ENCODE measurements around the gene MARK4.

The MARK4 gene

GRCh38 chr19:45279587-45280192 is 28.6 kb downstream of the MARK4 start:
- Histone ChIP-seq H3K27me3 (ENCODE audit: control insufficient read depth, insufficient read depth, low read length) (no peaks in the 10 kb centered on the region), H3K4me1 (ENCODE audit: control insufficient read depth, insufficient read depth, low read length) (no peaks in the 10 kb centered on the region), H3K9ac (ENCODE audit: low read length) (no peak overlapping the region), H3K9me3 (ENCODE audit: control insufficient read depth, low read length) (no peaks in the 10 kb centered on the region), H3K4me3 (ENCODE audit: low read length) (no peak overlapping the region), H3K36me3 (ENCODE audit: control insufficient read depth, insufficient read depth, low read length) (no peaks in the 10 kb centered on the region)

GRCh38 chr19:45280471-45280961 is 29.4 kb downstream of the MARK4 start:
- H3K4me1 ChIP-seq (ENCODE audit: control insufficient read depth, insufficient read depth, low read length), result no peaks in the 10 kb centered on the region
- H3K36me3 ChIP-seq (ENCODE audit: control insufficient read depth, insufficient read depth, low read length), result no peaks in the 10 kb centered on the region

GRCh38 chr19:45283443-45284033 is 32.5 kb downstream of the MARK4 start:
- H3K9ac ChIP-seq (ENCODE audit: low read length), result no peak overlapping the region
- H3K4me1 ChIP-seq (ENCODE audit: control insufficient read depth, insufficient read depth, low read length), result no peaks in the 10 kb centered on the region
- no peaks in the 10 kb centered on the region for H3K9me3 ChIP-seq (ENCODE audit: control insufficient read depth, low read length)
- H3K36me3 ChIP-seq (ENCODE audit: control insufficient read depth, insufficient read depth, low read length), result no peaks in the 10 kb centered on the region
- H3K27me3 ChIP-seq (ENCODE audit: control insufficient read depth, insufficient read depth, low read length), result no peaks in the 10 kb centered on the region
- H3K4me3 ChIP-seq (ENCODE audit: low read length), result no peak overlapping the region

More at GRCh38 chr19:45280471-45280961, 29.4 kb downstream of the MARK4 start:
- Histone ChIP-seq H3K9ac (ENCODE audit: low read length) (no peak overlapping the region), H3K27me3 (ENCODE audit: control insufficient read depth, insufficient read depth, low read length) (no peaks in the 10 kb centered on the region), H3K4me3 (ENCODE audit: low read length) (no peak overlapping the region), H3K9me3 (ENCODE audit: control insufficient read depth, low read length) (no peaks in the 10 kb centered on the region)

- Histone ChIP-seq H3K27me3 (ENCODE audit: control insufficient read depth, insufficient read depth, low read length) (no peaks in the 10 kb centered on the region), H3K9ac (ENCODE audit: low read length) (no peak overlapping the region), H3K4me1 (ENCODE audit: control insufficient read depth, insufficient read depth, low read length) (no peaks in the 10 kb centered on the region), H3K9me3 (ENCODE audit: control insufficient read depth, low read length) (no peaks in the 10 kb centered on the region), H3K4me3 (ENCODE audit: low read length) (no peak overlapping the region), H3K36me3 (ENCODE audit: control insufficient read depth, insufficient read depth, low read length) (no peaks in the 10 kb centered on the region)
Observed at GRCh38 chr19:45290381-45290931, 39.4 kb downstream of the MARK4 start.

GRCh38 chr19:45291834-45292233 is 40.8 kb downstream of the MARK4 start:
- no peaks in the 10 kb centered on the region for H3K36me3 ChIP-seq (ENCODE audit: control insufficient read depth, insufficient read depth, low read length)
- no peaks in the 10 kb centered on the region for H3K9me3 ChIP-seq (ENCODE audit: control insufficient read depth, low read length)
- no peaks in the 10 kb centered on the region for H3K27me3 ChIP-seq (ENCODE audit: control insufficient read depth, insufficient read depth, low read length)
- H3K4me1 ChIP-seq (ENCODE audit: control insufficient read depth, insufficient read depth, low read length), result no peaks in the 10 kb centered on the region
- H3K9ac ChIP-seq (ENCODE audit: low read length), result no peak overlapping the region
- H3K4me3 ChIP-seq (ENCODE audit: low read length), result no peak overlapping the region

GRCh38 chr19:45293682-45294081 is 42.6 kb downstream of the MARK4 start:
- no peaks in the 10 kb centered on the region for H3K4me1 ChIP-seq (ENCODE audit: control insufficient read depth, insufficient read depth, low read length)
- no peaks in the 10 kb centered on the region for H3K9me3 ChIP-seq (ENCODE audit: control insufficient read depth, low read length)
- H3K9ac ChIP-seq (ENCODE audit: low read length), result no peak overlapping the region
- no peaks in the 10 kb centered on the region for H3K27me3 ChIP-seq (ENCODE audit: control insufficient read depth, insufficient read depth, low read length)
- peaks cover 4% of the 10 kb centered on the region for H3K36me3 ChIP-seq (ENCODE audit: control insufficient read depth, insufficient read depth, low read length)
- H3K4me3 ChIP-seq (ENCODE audit: low read length), result no peak overlapping the region

- no peaks in the 10 kb centered on the region for H3K9me3 ChIP-seq (ENCODE audit: control insufficient read depth, low read length)
- H3K36me3 ChIP-seq (ENCODE audit: control insufficient read depth, insufficient read depth, low read length), result peaks cover 4% of the 10 kb centered on the region
- no peak overlapping the region for H3K9ac ChIP-seq (ENCODE audit: low read length)
- H3K27me3 ChIP-seq (ENCODE audit: control insufficient read depth, insufficient read depth, low read length), result no peaks in the 10 kb centered on the region
- H3K4me3 ChIP-seq (ENCODE audit: low read length), result no peak overlapping the region
- H3K4me1 ChIP-seq (ENCODE audit: control insufficient read depth, insufficient read depth, low read length), result no peaks in the 10 kb centered on the region
Observed at GRCh38 chr19:45294291-45295029, 43.4 kb downstream of the MARK4 start.

- H3K4me3 ChIP-seq (ENCODE audit: low read length), result no peak overlapping the region
- no peak overlapping the region for H3K9ac ChIP-seq (ENCODE audit: low read length)
- no peaks in the 10 kb centered on the region for H3K4me1 ChIP-seq (ENCODE audit: control insufficient read depth, insufficient read depth, low read length)
- H3K36me3 ChIP-seq (ENCODE audit: control insufficient read depth, insufficient read depth, low read length), result peaks cover 4% of the 10 kb centered on the region
- no peaks in the 10 kb centered on the region for H3K9me3 ChIP-seq (ENCODE audit: control insufficient read depth, low read length)
- H3K27me3 ChIP-seq (ENCODE audit: control insufficient read depth, insufficient read depth, low read length), result no peaks in the 10 kb centered on the region
Observed at GRCh38 chr19:45295873-45296272, 44.8 kb downstream of the MARK4 start.

- no peaks in the 10 kb centered on the region for H3K27me3 ChIP-seq (ENCODE audit: control insufficient read depth, insufficient read depth, low read length)
- peaks cover 4% of the 10 kb centered on the region for H3K36me3 ChIP-seq (ENCODE audit: control insufficient read depth, insufficient read depth, low read length)
- H3K9me3 ChIP-seq (ENCODE audit: control insufficient read depth, low read length), result no peaks in the 10 kb centered on the region
- H3K4me1 ChIP-seq (ENCODE audit: control insufficient read depth, insufficient read depth, low read length), result no peaks in the 10 kb centered on the region
- H3K4me3 ChIP-seq (ENCODE audit: low read length), result no peak overlapping the region
- no peak overlapping the region for H3K9ac ChIP-seq (ENCODE audit: low read length)
Observed at GRCh38 chr19:45296355-45296754, 45.3 kb downstream of the MARK4 start.

- Histone ChIP-seq H3K9me3 (ENCODE audit: control insufficient read depth, low read length) (no peaks in the 10 kb centered on the region), H3K9ac (ENCODE audit: low read length) (no peak overlapping the region), H3K36me3 (ENCODE audit: control insufficient read depth, insufficient read depth, low read length) (peaks cover 4% of the 10 kb centered on the region), H3K4me3 (ENCODE audit: low read length) (no peak overlapping the region), H3K27me3 (ENCODE audit: control insufficient read depth, insufficient read depth, low read length) (no peaks in the 10 kb centered on the region), H3K4me1 (ENCODE audit: control insufficient read depth, insufficient read depth, low read length) (no peaks in the 10 kb centered on the region)
Observed at GRCh38 chr19:45297674-45298073, 46.6 kb downstream of the MARK4 start.

- Histone ChIP-seq H3K4me1 (ENCODE audit: control insufficient read depth, insufficient read depth, low read length) (no peaks in the 10 kb centered on the region), H3K4me3 (ENCODE audit: low read length) (no peak overlapping the region), H3K9me3 (ENCODE audit: control insufficient read depth, low read length) (no peaks in the 10 kb centered on the region), H3K27me3 (ENCODE audit: control insufficient read depth, insufficient read depth, low read length) (no peaks in the 10 kb centered on the region), H3K36me3 (ENCODE audit: control insufficient read depth, insufficient read depth, low read length) (peaks cover 4% of the 10 kb centered on the region), H3K9ac (ENCODE audit: low read length) (no peak overlapping the region)
Observed at GRCh38 chr19:45298264-45298663, 47.2 kb downstream of the MARK4 start.

- no peaks in the 10 kb centered on the region for H3K9me3 ChIP-seq (ENCODE audit: control insufficient read depth, low read length)
- H3K36me3 ChIP-seq (ENCODE audit: control insufficient read depth, insufficient read depth, low read length), result peaks cover 4% of the 10 kb centered on the region
- no peak overlapping the region for H3K4me3 ChIP-seq (ENCODE audit: low read length)
- no peak overlapping the region for H3K9ac ChIP-seq (ENCODE audit: low read length)
- H3K4me1 ChIP-seq (ENCODE audit: control insufficient read depth, insufficient read depth, low read length), result no peaks in the 10 kb centered on the region
- H3K27me3 ChIP-seq (ENCODE audit: control insufficient read depth, insufficient read depth, low read length), result no peaks in the 10 kb centered on the region
Observed at GRCh38 chr19:45299719-45300118, 48.6 kb downstream of the MARK4 start.

Data from mucosa of stomach (tissue), 1 donor.